ENCODE results near the gene MYO5A.
A peak's percentile ranks its signal among the peaks of the same experiment; 100 is the strongest.
"Not testable (repeated sequence)": the region's sequence is repeated elsewhere in the genome, so short reads cannot be mapped to it uniquely, and the experiment has no call there.

MYO5A gene

GRCh38 chr15:52546031-52546751 is 17.5 kb upstream of the MYO5A start:
- no peak overlapping the region for H3K27ac ChIP-seq
- DNase-seq (ENCODE audit: low read depth, low spot score) = no peak

GRCh38 chr15:52540374-52541012 is 11.8 kb upstream of the MYO5A start:
- no peak for DNase-seq (ENCODE audit: low read depth, low spot score)
- no peak overlapping the region for H3K27ac ChIP-seq

GRCh38 chr15:52537459-52537858 is 8.8 kb upstream of the MYO5A start:
- no peak for DNase-seq (ENCODE audit: low read depth, low spot score)
- no peak overlapping the region for H3K27ac ChIP-seq

GRCh38 chr15:52532427-52532826 is 3.7 kb upstream of the MYO5A start:
- no peak overlapping the region for H3K27ac ChIP-seq
- no peak for DNase-seq (ENCODE audit: low read depth, low spot score)

- DNase-seq (ENCODE audit: low read depth, low spot score) = no peak
- H3K27ac ChIP-seq = no peak overlapping the region
These were observed 1.3 kb upstream of the MYO5A start for GRCh38 chr15:52529940-52530339.

- peak overlapping the region; percentile 73 for H3K27ac ChIP-seq
- no peak for DNase-seq (ENCODE audit: low read depth, low spot score)
These were observed 753 bp upstream of the MYO5A start for GRCh38 chr15:52529341-52529924.

GRCh38 chr15:52527911-52528563 is 643 bp downstream of the MYO5A start:
- DNase-seq (ENCODE audit: low read depth, low spot score) = no peak

GRCh38 chr15:52527196-52527910 is 1.3 kb downstream of the MYO5A start:
- no peak for DNase-seq (ENCODE audit: low read depth, low spot score)
- H3K27ac ChIP-seq = peak overlapping the region; percentile 73

More at GRCh38 chr15:52527911-52528563, 643 bp downstream of the MYO5A start:
- H3K27ac ChIP-seq = peak overlapping the region; percentile 73

GRCh38 chr15:52524223-52525136 is 4.2 kb downstream of the MYO5A start:
- DNase-seq (ENCODE audit: low read depth, low spot score) = no peak

GRCh38 chr15:52523647-52524046 is 5.0 kb downstream of the MYO5A start:
- H3K27ac ChIP-seq = peak overlapping the region; percentile 46
- no peak for DNase-seq (ENCODE audit: low read depth, low spot score)

More at GRCh38 chr15:52524223-52525136, 4.2 kb downstream of the MYO5A start:
- H3K27ac ChIP-seq = no peak overlapping the region

GRCh38 chr15:52523192-52523591 is 5.5 kb downstream of the MYO5A start:
- peak overlapping the region; percentile 46 for H3K27ac ChIP-seq
- peak; percentile 76 for DNase-seq (ENCODE audit: low read depth, low spot score)

GRCh38 chr15:52521682-52522081 is 7.0 kb downstream of the MYO5A start:
- DNase-seq (ENCODE audit: low read depth, low spot score) = no peak
- H3K27ac ChIP-seq = no peak overlapping the region

GRCh38 chr15:52520421-52520820 is 8.3 kb downstream of the MYO5A start:
- no peak overlapping the region for H3K27ac ChIP-seq
- DNase-seq (ENCODE audit: low read depth, low spot score) = no peak

GRCh38 chr15:52518487-52519371 is 10.0 kb downstream of the MYO5A start:
- DNase-seq (ENCODE audit: low read depth, low spot score) = no peak
- H3K27ac ChIP-seq = no peak overlapping the region

- H3K27ac ChIP-seq = no peak overlapping the region
- DNase-seq (ENCODE audit: low read depth, low spot score) = no peak
These were observed 11.7 kb downstream of the MYO5A start for GRCh38 chr15:52517014-52517413.

GRCh38 chr15:52515343-52515742 is 13.3 kb downstream of the MYO5A start:
- peak overlapping the region; percentile 62 for H3K27ac ChIP-seq
- no peak for DNase-seq (ENCODE audit: low read depth, low spot score)

GRCh38 chr15:52514482-52514881 is 14.2 kb downstream of the MYO5A start:
- peak overlapping the region; percentile 62 for H3K27ac ChIP-seq
- no peak for DNase-seq (ENCODE audit: low read depth, low spot score)

- DNase-seq (ENCODE audit: low read depth, low spot score); H3K27ac ChIP-seq: not testable (repeated sequence)
These were observed 15.8 kb downstream of the MYO5A start for GRCh38 chr15:52512869-52513268.
